ENCODE measurements around the gene LRRC74B. TPM values are rescaled to one million over a fixed set of nuclear protein-coding genes. Genes with fewer than 3 reads are reported as not detected.
"Not testable (repeated sequence)": the region's sequence is repeated elsewhere in the genome, so short reads cannot be mapped to it uniquely, and the experiment has no call there.

Gene LRRC74B
- total RNA-seq, 4 donors from 2014 or later: not detected

DNA sequence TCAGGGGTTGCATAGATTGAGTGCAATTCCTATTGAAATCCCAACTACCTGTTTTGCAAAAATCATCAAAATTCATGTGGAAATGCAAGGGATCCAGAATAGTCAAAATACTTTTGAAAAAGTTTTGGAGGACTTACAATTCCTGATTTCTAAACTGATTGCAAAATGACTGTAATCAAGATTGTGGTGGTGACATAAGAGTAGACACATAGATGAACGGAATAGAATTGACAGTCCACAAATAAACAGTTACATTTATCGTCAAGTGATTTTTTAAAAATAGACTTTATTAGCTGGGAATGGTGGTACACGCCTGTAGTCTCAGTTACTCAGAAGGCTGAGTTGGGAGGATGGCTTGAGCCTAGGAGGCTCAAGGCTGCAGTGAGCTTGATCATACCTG lies 10.8 kb upstream of the LRRC74B start:
- no peaks in the 10 kb centered on the region for H3K36me3 ChIP-seq
- peaks cover 0 to 23% (median 5%) of the 10 kb centered on the region in 3 donors for H3K4me1 ChIP-seq
- TF ChIP-seq POLR2A (IDR thresholded peaks at IDR 0.05) (no peak), POLR2AphosphoS5 (IDR thresholded peaks at IDR 0.05) (no peak)
- no peaks in the 10 kb centered on the region for H3K9me3 ChIP-seq
- 74 to 84% methylated on average over 3 of the region's 3 CpGs for WGBS, 2 donors (ENCODE audit: low coverage in 1 of 2)
- no peak for ATAC-seq
- peaks cover 42% of the 10 kb centered on the region for H3K27me3 ChIP-seq
- no peak overlapping the region for H3K27ac ChIP-seq
- H3K4me3 ChIP-seq: no peak overlapping the region

DNA sequence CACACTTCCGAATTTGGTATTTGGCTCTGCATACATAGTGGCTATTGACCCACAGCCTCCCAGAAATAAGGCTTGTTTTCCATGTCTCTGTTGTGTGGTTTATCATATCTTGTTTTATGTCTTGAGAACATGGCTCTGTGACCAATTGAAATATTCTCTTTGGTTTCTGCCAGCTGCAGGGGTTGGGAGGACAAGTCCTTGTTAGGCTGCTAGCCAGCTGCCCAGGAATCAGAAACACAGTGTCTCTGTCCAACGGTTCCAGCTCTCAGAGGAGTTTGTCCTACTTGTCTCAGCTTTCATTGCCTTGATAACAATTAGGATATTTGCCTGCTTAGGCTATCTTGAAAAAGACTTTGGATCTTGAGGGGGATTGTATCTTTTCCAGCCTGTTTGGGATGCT lies 7.3 kb upstream of the LRRC74B start:
- ATAC-seq: no peak
- Histone ChIP-seq H3K4me3 (no peak overlapping the region), H3K27ac (peak overlapping the region in 2 of 4 donors; percentile 49 to 61), H3K27me3 (peaks cover 8% of the 10 kb centered on the region), H3K4me1 (peaks cover 0 to 8% (median 0%) of the 10 kb centered on the region in 3 donors), H3K9me3 (no peaks in the 10 kb centered on the region), H3K36me3 (no peaks in the 10 kb centered on the region)
- TF ChIP-seq, protein P1, sequence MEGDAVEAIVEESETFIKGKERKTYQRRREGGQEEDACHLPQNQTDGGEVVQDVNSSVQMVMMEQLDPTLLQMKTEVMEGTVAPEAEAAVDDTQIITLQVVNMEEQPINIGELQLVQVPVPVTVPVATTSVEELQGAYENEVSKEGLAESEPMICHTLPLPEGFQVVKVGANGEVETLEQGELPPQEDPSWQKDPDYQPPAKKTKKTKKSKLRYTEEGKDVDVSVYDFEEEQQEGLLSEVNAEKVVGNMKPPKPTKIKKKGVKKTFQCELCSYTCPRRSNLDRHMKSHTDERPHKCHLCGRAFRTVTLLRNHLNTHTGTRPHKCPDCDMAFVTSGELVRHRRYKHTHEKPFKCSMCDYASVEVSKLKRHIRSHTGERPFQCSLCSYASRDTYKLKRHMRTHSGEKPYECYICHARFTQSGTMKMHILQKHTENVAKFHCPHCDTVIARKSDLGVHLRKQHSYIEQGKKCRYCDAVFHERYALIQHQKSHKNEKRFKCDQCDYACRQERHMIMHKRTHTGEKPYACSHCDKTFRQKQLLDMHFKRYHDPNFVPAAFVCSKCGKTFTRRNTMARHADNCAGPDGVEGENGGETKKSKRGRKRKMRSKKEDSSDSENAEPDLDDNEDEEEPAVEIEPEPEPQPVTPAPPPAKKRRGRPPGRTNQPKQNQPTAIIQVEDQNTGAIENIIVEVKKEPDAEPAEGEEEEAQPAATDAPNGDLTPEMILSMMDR (IDR thresholded peaks at IDR 0.05): no peak
- no peak for TF ChIP-seq POLR2A (IDR thresholded peaks at IDR 0.05)
- TF ChIP-seq POLR2AphosphoS5 (IDR thresholded peaks at IDR 0.05): no peak
- no peak for TF ChIP-seq EP300 (IDR thresholded peaks at IDR 0.05)
- WGBS, 2 donors (ENCODE audit: low coverage in 1 of 2): 33 to 35% methylated on average over 2 of the region's 2 CpGs

DNA sequence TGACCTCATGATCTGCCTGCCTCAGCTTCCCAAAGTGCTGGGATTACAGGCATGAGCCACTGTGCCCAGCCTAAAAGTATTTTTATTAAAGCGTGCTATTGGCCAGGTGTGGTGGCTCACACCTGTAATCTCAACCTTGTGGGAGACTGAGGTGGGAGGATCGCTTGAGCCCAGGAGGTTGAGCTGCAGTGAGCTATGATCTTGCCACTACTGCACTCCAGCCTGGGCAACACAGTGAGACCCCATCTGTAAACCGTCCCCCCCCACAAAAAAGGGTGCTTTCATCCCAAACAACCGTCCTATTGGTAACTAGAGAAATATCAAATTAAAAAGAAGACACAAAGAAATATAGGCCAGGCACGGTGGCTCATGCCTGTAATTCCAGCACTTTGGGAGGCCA lies 6.6 kb upstream of the LRRC74B start:
- not testable (repeated sequence) for H3K27me3 ChIP-seq, H3K36me3 ChIP-seq, ATAC-seq, H3K27ac ChIP-seq, H3K4me1 ChIP-seq, H3K4me3 ChIP-seq, H3K9me3 ChIP-seq
- 89 to 98% methylated on average over 4 of the region's 5 CpGs for WGBS, 2 donors (ENCODE audit: low coverage in 1 of 2)

DNA sequence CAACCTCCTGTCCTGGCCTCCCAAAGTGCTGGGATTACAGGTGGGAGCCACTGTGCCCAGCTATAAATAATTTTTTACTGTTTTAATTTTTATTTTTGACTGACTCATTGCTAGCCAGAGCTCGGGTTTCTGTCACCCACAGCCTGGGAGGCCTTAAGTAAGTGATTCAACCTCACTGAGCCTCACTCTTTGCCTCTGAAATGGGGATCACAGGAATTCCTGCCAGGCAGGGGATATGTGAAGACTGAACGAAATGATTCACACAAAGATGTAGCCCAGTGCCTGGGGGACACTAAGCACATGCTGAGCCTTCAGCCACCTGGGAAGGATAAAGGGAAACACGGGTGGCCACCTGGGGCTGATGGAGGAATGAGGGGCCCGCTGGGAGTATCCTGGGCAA lies 3.8 kb upstream of the LRRC74B start:
- Histone ChIP-seq H3K4me3 (no peak overlapping the region), H3K9me3 (no peaks in the 10 kb centered on the region), H3K27ac (no peak overlapping the region), H3K36me3 (no peaks in the 10 kb centered on the region), H3K4me1 (peaks cover 0 to 29% (median 11%) of the 10 kb centered on the region in 3 donors), H3K27me3 (no peaks in the 10 kb centered on the region)
- 82% methylated on average over 4 of the region's 4 CpGs; no CpG with 5 or more reads in 1 of the 2 donors for WGBS, 2 donors (ENCODE audit: low coverage in 1 of 2)
- TF ChIP-seq POLR2A (IDR thresholded peaks at IDR 0.05) (no peak), EP300 (IDR thresholded peaks at IDR 0.05) (no peak), POLR2AphosphoS5 (IDR thresholded peaks at IDR 0.05) (no peak)
- TF ChIP-seq, protein P1 (IDR thresholded peaks at IDR 0.05): no peak
- ATAC-seq: no peak

DNA sequence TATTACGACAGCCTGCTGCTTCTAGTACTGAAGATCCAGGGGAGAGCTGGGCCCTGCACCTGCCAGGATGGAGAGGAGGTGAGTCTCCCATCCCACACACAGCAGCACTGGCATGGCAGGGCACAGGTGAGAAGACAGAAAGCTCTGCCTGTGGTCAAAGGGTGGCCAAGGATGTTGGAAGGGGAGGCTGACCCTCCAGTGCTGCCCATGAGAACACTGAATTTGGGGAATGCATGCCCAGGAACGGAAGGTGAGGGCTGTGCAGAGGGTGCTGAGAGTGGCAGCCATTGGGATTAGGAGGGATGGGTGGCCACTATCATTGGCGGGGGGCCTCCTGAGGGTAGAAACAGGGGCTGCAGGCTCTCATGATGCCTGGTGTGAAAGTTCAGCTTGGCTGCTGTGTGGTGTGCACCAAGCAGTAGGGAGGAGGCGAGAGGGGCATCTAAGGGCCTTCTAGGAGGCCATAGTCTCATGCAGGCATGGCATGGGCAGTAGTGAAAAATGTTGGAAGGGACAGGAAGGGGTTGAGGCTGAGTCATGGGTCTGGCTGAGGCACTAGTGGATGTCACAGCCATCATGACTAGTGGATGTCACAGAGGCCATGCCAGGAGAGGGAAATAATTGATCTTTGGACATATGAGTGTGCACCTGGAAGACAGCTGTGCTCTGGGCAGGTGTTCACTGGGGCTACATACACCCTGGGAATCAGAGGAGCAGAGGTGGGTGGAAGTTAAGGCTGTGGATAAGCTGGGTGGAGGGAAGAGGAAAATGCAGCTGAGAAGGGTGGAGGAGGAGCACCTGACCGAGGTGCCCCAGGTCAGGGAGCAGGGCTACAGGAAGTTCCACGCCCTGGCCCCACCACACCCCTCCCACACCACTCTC lies 2.5 kb upstream of the LRRC74B start:
- no peak overlapping the region for H3K4me3 ChIP-seq
- H3K9me3 ChIP-seq: no peaks in the 10 kb centered on the region
- TF ChIP-seq EP300 (IDR thresholded peaks at IDR 0.05): no peak
- no peak for TF ChIP-seq POLR2AphosphoS5 (IDR thresholded peaks at IDR 0.05)
- no peak for TF ChIP-seq POLR2A (IDR thresholded peaks at IDR 0.05)
- TF ChIP-seq, protein P1 (IDR thresholded peaks at IDR 0.05): no peak
- H3K36me3 ChIP-seq: no peaks in the 10 kb centered on the region
- 92 to 100% methylated on average over 1 to 2 of the region's 6 CpGs for WGBS, 2 donors (ENCODE audit: low coverage in 1 of 2)
- peaks cover 0 to 25% (median 11%) of the 10 kb centered on the region in 3 donors for H3K4me1 ChIP-seq
- H3K27ac ChIP-seq: no peak overlapping the region
- H3K27me3 ChIP-seq: no peaks in the 10 kb centered on the region
- no peak for ATAC-seq

All from gastroesophageal sphincter (tissue), 4 donors.